NB4 (cell line): ENCODE measurements around the gene ATXN2.
A peak's percentile ranks its signal among the peaks of the same experiment; 100 is the strongest.

ENCODE experiments used
- POLR2A ChIP-seq: IDR thresholded peaks from 2 replicates; pipeline ENCODE4 v1.6.1; 2011; ENCODE audit warnings: mild to moderate bottlenecking; ENCODE audit not compliant: insufficient read length; ENCODE audit errors: extremely low read depth
- TF ChIP-seq, protein P1 (sequence below): IDR thresholded peaks from one replicate; pipeline ENCODE4 v1.5.1; 2012; ENCODE audit warnings: low read depth, low read length
- TF ChIP-seq, protein P2 (sequence below): IDR thresholded peaks from 2 replicates; pipeline ENCODE4 v1.6.1; 2011; ENCODE audit warnings: low read depth, low read length

DNA sequence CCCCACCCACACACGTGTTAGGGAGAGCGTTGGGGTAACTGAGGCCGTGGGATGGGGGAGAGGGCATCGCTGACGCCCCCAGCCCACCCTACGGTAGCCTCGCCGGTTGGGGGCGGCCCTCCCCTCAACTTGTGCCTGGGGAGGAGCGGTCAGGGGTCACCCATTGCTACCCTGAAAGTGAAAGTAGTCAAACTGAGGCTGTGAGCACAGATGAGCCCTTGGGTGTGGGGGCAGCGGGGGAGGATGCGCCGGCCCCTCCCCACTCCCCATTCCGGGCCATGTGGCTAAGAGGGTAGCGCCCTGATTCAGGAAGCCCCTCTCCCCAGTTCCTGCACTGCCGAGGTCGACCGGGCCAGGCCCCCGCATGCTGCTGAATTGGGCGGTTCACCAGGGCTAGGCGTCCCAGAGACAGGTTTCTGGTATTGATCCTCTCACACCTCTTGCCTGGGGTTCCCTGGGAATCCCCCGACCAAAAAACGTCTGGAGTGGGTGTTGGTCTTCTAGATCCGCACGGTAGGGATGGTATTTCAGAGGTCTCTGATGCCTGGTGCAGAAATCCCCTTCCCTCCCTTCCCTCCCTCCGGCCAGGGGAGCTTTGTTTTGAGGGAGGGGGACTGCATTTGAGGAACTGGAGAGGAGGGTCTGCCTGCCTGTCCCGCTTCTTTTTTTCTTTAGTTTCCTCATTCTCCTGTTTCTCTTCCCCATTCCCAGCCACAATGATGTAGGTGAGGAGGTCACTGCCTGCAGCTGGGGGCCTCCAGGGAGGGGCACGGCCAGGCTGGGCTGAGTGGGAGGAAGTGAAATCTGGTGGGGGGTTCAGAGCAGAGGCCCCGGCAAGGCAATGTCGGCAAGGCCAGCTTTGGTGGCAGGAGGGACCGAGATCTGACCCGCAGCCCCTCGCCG lies 192.4 kb downstream of the ATXN2 start:
- TF ChIP-seq, protein P1, sequence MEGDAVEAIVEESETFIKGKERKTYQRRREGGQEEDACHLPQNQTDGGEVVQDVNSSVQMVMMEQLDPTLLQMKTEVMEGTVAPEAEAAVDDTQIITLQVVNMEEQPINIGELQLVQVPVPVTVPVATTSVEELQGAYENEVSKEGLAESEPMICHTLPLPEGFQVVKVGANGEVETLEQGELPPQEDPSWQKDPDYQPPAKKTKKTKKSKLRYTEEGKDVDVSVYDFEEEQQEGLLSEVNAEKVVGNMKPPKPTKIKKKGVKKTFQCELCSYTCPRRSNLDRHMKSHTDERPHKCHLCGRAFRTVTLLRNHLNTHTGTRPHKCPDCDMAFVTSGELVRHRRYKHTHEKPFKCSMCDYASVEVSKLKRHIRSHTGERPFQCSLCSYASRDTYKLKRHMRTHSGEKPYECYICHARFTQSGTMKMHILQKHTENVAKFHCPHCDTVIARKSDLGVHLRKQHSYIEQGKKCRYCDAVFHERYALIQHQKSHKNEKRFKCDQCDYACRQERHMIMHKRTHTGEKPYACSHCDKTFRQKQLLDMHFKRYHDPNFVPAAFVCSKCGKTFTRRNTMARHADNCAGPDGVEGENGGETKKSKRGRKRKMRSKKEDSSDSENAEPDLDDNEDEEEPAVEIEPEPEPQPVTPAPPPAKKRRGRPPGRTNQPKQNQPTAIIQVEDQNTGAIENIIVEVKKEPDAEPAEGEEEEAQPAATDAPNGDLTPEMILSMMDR, result no peak
- TF ChIP-seq, protein P2, sequence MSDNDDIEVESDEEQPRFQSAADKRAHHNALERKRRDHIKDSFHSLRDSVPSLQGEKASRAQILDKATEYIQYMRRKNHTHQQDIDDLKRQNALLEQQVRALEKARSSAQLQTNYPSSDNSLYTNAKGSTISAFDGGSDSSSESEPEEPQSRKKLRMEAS, result peak; percentile 48; the same call in 1 of the 2 replicates
- TF ChIP-seq POLR2A, result no peak
